Hypothalamus (tissue), 51 donors: Measurements from ENCODE around the gene LAMTOR4.
"Not testable (repeated sequence)": the region's sequence is repeated elsewhere in the genome, so short reads cannot be mapped to it uniquely, and the experiment has no call there.

ENCODE experiments used
- DNase-seq, 51 donors: peaks; one replicate each; lab custom pipeline; 2025; lab: John Stamatoyannopoulos, UW

LAMTOR4 gene

DNA sequence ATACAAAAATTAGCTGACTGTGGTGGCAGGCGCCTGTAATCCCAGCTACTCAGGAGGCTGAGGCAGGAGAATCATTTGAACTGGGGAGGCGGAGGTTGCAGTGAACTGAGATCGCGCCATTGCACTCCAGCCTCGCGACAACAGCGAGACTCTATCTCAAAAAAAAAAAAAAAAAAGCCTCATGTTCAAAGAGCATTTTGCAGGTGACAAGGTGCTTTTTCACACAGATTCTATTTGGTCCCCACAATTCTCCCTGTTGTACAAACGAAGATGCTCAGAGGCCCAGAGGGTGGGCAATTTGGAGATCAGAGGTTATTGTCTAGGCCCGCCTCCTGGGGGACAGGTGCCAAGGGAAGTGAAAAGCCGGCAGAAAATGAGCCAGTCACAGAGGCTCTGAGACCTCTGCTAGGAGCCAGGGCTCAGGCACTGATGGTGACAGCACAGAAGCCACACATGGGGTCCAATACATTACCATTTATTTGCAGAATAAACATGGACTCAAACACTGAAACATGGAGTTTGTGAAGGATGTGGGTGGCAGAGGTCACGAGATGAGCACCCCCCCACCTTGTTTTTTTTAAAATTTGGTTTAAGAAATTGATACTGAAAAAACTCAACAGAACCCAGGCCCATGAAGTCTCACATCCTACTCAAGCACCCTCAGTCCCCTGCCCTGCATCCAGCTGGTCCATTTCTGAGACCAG lies 20.6 kb downstream of the LAMTOR4 start:
- DNase-seq: no peak

DNA sequence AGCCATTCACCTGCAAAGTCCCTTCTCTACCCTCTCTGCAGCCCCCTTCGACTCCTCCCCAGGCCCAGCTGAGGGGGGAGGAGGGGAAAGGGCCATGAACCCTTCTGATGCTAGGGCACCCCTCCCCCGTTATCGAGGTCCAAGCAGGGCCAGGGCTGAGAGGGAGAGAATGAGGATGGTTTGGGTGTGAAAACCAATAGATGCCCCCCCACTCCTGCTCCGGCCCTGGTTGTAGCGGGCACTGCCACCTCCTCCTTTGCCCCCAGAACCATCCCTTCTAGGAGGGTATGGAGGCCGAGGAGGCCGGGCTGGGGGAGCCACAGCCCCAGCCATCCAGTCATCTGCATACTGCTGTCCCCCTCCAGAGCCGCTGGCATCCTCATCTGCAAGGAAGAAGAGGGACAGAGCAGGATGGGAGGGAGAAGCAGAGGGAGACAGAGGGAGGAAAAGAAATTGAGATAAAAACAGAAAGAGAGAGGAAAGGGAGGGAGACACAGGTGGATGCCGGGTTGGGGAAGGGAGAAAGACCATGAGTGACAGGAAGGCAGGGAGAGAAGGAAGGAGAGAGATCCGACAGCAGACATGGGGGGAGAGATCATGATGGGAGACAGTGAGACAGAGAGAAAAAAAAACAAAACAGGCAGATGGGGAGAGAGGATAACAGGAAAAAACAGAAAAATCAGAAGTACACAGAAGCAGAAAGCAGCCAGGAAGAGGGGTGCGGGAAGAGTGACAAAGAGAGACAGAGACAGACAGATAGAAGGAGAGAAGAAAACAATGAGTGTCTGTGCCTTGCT lies 21.6 kb downstream of the LAMTOR4 start:
- DNase-seq: no peak

DNA sequence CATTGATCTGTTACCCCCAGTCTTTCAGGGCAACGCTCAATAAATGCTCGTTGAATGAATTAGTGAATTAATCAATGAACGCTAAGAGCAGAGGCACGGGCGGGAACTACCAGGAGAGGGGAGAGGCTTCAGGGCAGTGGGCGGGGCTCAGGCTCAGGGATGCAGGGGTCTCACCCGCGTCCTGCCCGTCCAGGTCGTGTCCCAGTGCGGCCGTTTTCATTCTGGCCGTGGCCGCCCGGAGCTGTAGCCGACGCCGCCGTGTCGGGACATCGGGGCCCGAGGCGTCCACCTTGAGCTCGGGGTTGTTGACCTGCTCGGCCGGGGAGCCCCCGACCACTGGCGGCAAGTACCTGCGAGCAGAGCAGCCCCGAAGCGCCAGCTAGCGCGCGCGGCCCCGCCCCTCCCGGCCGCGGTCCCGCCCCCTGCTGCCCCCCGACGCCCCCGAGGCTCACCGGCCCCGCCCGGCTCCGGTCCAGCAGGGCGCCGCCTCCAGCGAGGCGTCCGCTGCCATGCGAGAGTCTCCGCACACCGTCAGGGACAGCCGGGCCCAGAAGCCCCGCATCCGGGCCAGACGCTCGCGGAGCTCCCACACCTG lies 22.5 kb downstream of the LAMTOR4 start:
- peak in 1 of 51 donors; percentile 15 for DNase-seq

DNA sequence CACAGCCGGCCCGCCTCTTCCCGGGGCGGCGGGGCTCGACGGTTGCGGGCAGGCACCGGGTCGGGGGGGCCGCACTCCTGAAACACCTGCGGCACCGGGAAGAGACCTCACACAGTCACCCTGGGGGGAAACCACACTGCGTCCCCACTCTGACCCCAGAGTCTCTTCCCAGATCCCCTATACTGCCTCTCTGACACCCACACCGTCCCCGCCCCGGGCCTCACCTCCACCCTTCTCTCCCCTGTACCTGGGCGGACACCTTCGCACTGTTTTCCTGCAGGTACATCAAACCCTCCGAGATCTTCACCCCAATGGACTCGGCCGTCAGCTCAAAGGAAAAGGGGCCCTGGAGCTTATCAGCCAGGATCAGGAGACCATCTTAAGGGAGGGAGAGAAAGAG lies 23.1 kb downstream of the LAMTOR4 start:
- no peak for DNase-seq

DNA sequence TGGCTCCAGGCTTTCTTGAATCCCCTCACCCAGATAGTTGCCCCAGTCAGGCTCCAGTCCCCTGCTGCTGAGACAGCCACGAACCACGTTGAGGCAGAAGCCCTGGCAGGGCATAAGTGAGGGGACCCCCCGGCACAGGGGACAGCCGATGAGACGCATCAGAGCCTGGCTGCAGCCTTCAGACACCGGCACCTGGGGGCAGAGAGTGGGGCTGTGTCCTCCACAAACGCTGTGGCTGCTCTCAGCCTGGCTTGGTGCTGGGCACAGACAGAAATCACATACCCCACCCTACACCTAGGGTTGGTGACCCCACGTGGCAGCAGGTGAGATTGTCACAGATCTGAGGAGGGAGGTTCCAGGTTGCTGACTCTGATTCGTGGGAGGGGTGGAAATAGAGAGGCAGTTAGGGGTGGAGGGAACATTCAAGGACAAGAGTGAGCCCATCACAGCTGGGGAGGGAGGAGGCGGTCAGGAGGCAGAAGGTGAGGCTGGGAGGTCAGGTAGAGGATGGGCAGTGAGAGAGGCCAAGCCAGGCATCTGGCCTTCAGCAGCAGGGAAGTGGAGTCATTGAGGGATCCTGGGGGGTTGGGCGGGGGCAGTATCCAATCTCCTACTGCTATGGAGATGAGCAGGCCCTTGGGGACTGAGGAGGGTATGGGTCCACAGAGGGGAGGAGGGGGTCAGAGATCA lies 25.2 kb downstream of the LAMTOR4 start:
- DNase-seq: no peak

DNA sequence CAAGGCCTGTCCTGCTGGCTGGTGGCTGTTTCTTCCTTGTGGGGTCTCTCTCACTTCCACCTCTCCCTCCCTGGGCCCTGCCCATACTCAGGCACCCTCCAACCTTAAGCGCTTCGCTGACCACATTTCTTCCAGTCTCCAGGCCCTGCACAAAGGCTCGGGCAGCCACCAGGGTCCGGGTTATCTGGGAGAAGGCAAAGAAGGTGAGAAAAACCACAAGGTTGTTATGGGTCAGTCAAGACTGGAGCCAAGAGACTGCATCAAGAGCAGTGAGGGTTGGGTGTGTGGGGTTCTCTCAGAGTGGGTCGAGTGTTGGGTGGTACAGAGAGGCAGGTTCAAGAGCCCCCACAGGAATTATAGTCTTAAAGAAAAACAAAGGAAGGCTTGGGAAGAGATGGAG lies 25.9 kb downstream of the LAMTOR4 start:
- no peak for DNase-seq

DNA sequence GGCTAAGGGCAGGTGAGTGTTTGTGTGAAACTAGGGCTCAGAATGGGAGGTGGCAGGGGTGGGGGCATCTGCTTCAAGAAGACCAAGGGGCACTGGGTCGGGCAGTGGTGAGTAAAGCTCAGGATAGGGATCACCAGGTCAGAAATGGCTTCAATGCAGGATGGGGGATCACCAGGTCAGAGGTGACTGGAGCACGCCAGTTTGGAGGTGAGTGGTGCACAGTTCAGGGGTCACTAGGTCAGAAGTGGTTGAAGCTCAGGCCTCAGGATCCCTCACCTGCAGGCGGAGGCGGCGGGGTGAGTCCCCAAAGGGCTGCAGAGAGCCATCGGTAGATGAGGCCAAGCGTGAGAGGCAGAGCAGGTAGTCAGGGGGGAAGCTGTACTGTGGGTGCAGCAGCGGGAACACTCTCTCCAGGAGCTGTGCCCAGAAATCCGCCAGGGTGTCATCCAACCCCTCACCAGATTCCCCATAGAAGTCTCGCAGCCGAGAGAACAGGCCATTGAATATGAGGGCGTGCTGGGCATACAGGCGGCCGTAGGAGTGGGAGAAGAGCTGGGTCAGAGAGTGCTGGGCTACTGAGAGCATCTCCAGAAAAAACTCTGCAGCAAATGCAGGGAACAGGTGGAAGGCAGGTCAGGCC lies 26.7 kb downstream of the LAMTOR4 start:
- no peak for DNase-seq

DNA sequence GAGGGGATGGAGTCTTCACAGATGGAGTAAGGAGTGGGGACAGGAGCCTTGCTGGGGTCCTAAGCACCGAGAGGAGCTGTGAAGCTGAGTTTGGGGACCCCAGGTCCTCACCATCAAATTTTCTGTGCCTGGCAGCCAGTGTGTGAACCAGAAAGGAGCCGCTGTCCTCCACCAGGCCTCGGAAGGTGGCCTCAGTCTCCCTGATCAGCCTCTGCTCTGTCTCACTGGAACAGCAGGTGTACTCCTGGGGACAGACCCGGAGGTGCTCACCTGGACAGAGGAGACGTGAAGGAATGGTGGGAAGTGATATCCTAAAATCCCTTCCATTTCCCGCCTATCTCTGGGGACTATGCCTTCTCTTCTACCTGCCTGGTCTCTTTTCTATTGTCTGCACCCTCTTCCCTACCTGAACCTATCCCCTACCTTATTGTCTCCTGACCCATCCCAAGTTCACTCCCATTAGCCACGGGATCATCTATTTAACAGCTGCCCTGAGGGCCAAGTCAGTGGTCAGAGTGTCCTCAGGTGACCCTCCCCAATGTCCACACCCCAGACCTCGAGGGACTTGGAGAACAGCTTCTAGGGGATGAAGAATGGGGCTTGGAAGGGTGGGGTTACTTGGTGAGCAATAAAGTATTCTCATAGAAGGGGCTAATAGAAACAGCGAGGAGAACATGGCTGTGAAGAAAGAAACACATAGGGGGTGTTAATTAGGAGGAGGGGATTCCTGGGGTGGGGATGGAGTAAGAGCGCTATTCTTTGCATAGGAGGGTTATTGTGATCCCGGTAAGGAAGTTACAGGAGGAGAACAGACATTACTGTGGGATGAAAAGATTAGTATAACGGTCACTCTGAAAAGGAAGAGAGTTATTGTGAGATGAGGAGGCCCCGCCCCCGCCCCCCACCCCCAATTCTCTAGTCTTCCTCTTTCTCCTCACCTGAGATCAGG lies 27.7 kb downstream of the LAMTOR4 start:
- no peak for DNase-seq

DNA sequence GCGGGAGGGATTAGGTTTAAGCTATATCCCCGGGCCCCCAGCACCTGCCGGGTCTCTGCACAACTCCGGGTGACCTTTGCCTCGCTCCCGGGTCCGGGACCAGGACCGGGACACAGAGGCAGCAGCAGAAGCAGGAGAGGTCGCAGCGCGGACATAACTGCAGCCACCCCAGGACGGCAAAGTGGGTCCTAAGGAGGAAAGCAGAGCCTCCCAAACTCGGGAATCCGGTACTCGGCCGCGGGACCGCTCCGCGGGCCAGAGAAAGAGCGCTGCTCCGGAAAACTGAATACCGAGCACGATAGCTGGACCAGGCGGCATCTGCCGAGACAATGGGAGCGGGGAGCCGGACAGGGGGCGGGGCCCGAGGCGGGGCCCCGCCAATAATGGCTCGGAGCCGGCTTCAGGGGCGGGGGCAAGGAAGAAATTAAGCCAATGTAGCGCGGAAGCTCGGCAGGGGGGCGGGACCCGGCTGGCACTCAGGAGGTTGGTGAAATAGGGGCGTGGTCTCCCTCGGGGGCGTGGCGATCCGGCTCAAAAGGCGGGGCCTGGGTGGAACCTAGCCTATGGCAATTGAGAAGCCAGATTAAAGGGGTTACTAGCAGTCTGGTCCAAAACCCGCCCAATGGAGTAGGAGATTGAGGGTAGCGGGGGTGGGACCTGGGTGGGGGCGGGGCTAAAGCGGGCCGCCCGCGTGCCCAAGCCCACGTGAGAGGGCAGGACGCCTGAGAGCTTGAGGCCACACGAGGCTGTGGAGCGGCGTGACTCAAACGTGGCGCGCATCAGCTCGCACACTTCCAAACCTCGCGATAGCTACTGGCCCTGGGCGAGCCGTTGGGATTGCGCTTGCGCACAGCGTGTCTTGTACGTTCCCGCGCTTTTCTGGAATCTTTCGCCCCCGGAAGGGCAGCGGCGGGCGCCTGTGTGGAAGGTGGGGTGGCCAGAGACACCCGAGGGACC lies 28.6 kb downstream of the LAMTOR4 start, which contains the start of the genes GPC2 and STAG3:
GPC2 (minus strand) TSS at position 337 of the 957 bp plus-strand sequence; CDS start at position 155, 182 bp downstream.
STAG3 (plus strand) TSS at position 874 of the 957 bp plus-strand sequence. CDS start 2,639 bp downstream, outside the sequence.
- DNase-seq: peak in 50 of 51 donors; percentile 43 to 94 (median 83)

DNA sequence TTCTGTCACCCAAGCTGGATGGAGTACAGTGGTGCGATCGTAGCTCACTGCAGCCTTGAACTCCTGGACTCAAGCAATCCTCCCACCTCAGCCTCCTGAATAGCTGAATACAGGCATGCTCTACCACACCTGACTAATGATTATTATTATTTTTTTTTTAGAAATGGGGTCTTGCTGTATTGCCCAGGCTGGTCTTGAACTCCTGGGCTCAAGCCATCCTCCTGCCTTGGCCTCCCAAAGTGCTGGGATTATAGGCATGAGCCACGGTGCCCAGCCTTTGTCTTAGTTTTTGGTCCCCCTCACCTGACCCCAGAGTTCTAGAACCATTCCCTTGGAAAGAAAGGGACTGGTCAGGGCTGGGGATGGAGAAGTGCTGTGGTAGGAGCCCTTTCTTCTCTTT lies 31.4 kb downstream of the LAMTOR4 start:
- not testable (repeated sequence) for DNase-seq

DNA sequence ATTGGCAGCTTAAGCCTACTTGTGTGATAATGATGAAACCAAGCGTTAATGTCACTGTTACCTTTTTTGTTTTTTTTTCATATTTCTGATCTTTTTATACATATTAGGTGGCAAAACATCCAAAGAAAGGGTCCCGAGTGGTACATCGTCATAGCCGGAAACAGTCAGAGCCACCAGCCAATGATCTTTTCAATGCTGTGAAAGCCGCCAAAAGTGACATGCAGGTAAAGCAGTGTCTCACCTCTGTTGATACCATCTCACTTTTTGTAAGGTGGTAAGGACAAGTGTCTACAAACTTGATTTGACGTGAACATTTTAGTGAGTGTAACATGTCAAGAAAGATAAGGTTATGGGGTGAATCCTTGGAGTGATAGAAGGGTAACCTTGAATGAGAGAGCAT lies 33.9 kb downstream of the LAMTOR4 start:
- not testable (repeated sequence) for DNase-seq

DNA sequence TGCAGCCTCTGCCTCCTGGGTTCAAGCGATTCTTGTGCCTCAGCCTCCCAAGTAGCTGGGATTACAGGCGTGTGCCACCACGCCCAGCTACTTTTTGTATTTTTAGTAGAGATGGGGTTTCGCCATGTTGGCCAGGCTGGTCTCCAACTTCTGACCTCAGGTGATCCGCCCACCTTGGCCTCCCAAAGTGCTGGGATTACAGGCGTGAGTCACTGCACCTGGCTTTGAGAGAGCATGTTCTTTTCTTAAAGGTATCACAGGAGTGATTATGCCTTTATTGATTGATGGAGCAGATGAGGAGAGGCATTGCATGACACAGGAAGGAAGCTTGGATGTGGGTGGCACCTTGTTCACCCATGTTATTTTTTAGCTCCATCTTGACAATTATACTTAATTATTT lies 34.4 kb downstream of the LAMTOR4 start:
- DNase-seq: not testable (repeated sequence)

DNA sequence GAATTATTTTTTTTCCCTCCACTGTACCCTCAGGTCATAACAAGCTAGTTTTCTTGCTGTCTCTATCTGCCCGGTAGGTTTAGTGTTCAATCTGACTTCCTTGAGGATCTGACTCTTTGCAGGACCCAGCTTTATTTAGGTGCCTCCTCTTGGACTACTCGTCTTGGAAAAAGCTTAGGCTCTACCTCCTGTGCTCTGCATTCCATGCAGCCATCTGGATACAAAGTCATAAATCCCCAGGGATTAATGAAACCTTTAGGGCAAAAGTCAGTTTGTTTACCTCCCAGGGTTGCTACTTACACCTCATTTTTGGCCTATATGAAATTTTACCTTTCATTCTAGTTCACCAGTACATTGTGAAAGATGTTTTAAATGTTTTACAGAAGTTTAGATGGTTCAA lies 37.0 kb downstream of the LAMTOR4 start:
- no peak for DNase-seq

DNA sequence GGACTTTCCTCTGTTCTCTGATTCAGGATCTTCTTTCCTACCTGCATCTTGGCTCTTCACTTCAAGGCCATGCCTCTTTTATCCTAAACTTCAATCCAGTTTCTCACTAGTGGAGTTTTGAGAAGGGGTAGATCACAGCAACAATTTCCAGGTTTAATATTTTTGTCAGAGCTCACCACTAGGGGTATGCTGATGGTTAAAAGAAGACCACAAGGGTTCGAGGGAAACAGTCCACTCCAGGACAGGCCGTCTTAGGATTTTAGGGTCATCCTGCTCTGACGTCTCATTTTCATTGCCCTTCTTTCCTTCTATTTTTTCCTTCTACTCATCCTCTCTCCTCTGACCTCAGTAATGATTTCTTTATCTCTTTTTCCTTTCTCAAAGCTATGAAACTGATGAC lies 40.3 kb downstream of the LAMTOR4 start:
- no peak for DNase-seq

DNA sequence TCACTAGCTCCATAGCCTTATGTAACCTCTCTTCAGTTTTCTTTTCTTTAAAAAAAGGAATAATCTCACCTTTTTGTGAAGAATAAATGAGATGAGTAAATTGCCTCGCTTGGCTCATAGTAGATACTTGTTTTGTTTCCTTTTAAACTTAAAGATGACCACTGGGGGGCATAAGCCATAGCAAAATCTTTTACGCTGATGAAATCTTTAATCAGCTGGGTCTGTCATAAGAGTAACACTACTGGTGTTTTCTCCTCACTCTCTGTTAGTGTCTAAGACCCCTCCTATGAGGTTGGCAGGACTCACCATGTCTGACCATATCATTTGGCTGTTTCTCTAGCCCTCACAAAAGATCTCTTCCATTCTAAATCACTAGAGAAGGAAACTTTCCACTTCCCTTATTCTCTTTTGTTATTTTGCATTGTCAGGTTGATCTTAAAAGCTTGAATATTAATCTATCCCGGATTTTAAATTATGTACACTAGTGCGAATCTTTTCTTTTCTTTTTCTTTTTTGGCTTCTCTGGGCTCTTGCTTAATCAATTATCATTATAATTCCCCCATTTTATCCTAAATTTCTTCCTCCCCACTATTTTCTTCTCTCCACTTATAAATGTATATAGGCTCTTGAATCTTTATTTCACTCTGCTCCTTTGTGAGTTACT lies 41.5 kb downstream of the LAMTOR4 start:
- DNase-seq: no peak

DNA sequence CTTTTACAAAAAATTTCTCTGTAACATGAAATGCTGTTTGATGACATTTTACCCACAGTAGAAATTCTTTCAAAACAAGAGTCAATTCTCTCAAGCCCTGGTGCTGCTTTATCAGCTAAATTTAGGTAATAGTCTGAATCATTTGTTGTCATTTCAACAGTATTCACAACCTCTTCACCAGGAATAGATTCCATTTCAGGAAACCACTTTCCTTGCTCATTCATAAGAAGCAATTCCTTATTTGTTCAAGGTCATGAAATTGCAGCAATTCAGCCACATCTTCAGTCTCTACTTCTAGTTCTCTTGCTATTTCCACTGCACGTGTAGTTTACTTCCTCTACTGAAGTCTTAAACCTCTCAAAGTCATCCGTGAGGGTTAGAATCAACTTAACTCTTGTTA lies 43.1 kb downstream of the LAMTOR4 start:
- no peak for DNase-seq

DNA sequence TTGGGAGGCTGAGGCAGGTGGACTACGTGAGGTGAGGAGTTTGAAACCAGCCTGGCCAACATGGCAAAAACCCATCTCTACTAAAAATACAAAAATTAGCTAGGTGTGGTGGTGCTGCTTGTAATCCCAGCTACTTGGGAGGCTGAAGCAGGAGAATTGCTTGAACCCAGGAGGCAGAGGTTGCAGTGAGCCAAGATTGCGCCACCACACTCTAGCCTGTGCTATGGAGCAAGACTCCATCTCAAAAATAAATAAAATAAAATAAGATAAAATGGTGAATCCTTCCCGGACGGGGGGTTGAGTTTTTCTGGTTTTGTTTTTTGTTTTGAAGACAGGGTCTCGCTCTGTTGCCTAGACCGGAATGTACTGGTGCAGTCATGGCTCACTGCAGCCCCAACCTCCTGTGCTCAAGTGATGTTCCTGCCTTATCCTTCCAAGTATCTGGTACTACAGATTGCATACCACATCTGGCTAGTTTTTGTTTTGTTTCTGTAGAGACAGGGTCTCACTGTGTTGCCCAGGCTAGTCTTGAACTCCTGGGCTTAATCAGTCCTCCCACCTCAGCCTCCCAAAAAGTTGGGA lies 43.7 kb downstream of the LAMTOR4 start:
- not testable (repeated sequence) for DNase-seq
